ENCODE results near the gene USP6NL.
"Not testable (repeated sequence)": the region's sequence is repeated elsewhere in the genome, so short reads cannot be mapped to it uniquely, and the experiment has no call there.

GRCh38 chr10:11494923-11495322, 116.5 kb downstream of the USP6NL start:
- TF ChIP-seq CTCF (IDR thresholded peaks at IDR 0.05), result peak; percentile 54; the same call in 1 of the 2 replicates
- not testable (repeated sequence) for TF ChIP-seq SP1 (CRISPR knock-in tag; conservative IDR thresholded peaks at IDR 0.05); TP53 (CRISPR knock-in tag; IDR thresholded peaks at IDR 0.05); ZSCAN18 (CRISPR knock-in tag; IDR thresholded peaks at IDR 0.05); CBFB (CRISPR knock-in tag; IDR thresholded peaks at IDR 0.05; ENCODE audit: low read depth)
